Sigmoid colon (tissue), 7 donors: Measurements from ENCODE around the gene IGFBP7. TPM values are rescaled to one million over a fixed set of nuclear protein-coding genes. Genes with fewer than 3 reads are reported as not detected.
"Not testable (repeated sequence)": the region's sequence is repeated elsewhere in the genome, so short reads cannot be mapped to it uniquely, and the experiment has no call there.

Experiments
- DNase-seq: peaks from one replicate; pipeline ENCODE4 v3.0.0-alpha.2; 2019
- H3K27ac ChIP-seq, 4 donors: fragments of 200-600 bp; sonication (generic); one replicate each; pipeline ENCODE4 v1.5.1; 2016 to 2019; ENCODE audit warnings: mild to moderate bottlenecking in 1 of 4
- H3K27me3 ChIP-seq, 3 donors: fragments of 200-600 bp; sonication (generic); one replicate each; pipeline ENCODE4 v1.5.1; 2019; ENCODE audit warnings: mild to moderate bottlenecking in 1 of 3
- H3K36me3 ChIP-seq, 4 donors: fragments of 200-600 bp; sonication (generic); one replicate each; pipeline ENCODE4 v1.5.1; 2016 to 2019
- H3K4me1 ChIP-seq, 4 donors: fragments of 200-600 bp; sonication (generic); one replicate each; pipeline ENCODE4 v1.5.1; 2017 to 2019
- H3K4me3 ChIP-seq, 4 donors: fragments of 200-600 bp; sonication (generic); one replicate each; pipeline ENCODE4 v1.5.1; 2017 to 2019; ENCODE audit warnings: mild to moderate bottlenecking in 2 of 4, moderate library complexity in 1 of 4
- H3K9me3 ChIP-seq, 4 donors: fragments of 200-600 bp in 3 of 4; sonication (generic) in 3 of 4; one replicate each; pipeline versions ENCODE4 v1.5.1 to v1.6.1; 2013 to 2019
- CTCF ChIP-seq, 4 experiments: fragments of 450-650 bp in 3 of 4; fragments of 200-600 bp in 1 of 4; IDR thresholded peaks; one replicate each; pipeline ENCODE4 v1.5.1; 2016 to 2019; ENCODE audit warnings: antibody characterized with exemption in 4 of 4, mild to moderate bottlenecking in 3 of 4, moderate library complexity in 2 of 4
- EP300 ChIP-seq, 4 donors: sonication (generic); formaldehyde crosslinking; IDR thresholded peaks; one replicate each; pipeline ENCODE4 v1.6.1; 2017; ENCODE audit warnings: antibody characterized with exemption in 4 of 4
- POLR2A ChIP-seq, 2 donors: fragments of 450-650 bp; IDR thresholded peaks; one replicate each; pipeline ENCODE4 v1.6.1; 2016; ENCODE audit warnings: antibody characterized with exemption in 2 of 2, mild to moderate bottlenecking in 2 of 2, moderate library complexity in 2 of 2
- POLR2AphosphoS5 ChIP-seq, 4 donors: sonication (generic); formaldehyde crosslinking; IDR thresholded peaks; one replicate each; pipeline ENCODE4 v1.6.1; 2017; ENCODE audit warnings: antibody characterized with exemption in 4 of 4
- WGBS, 2 donors: extraction: QIAGEN DNeasy Blood & Tissue Kit; methylation state at CpG; one replicate each; pipeline ENCODE4 v1.1.7; 2013; 5-methylcytosine and 5-hydroxymethylcytosine counted together
- intact Hi-C: fragments of 100-400 bp; cut with DNase I; formaldehyde crosslinking; loops from one replicate; pipeline ENCODE4 v1.15.1; 2023
- polyA plus RNA-seq, 3 donors: library from polyadenylated mRNA; stranded (reverse); fragments of 200-250 nt; gene quantifications; one replicate each; pipeline ENCODE4 v1.2.3, GENCODE V29; 2013
- total RNA-seq, 4 donors: library from RNA; depleted of rRNA; stranded (reverse); fragments of >200 nt; gene quantifications; one replicate each; pipeline ENCODE4 v1.1.0, GENCODE V29; 2016
- donor health status: healthy with polysubstance abuse.
- donor health status: Bipolar disorder and iron deficiency.
- donor health status: healthy.

Gene IGFBP7
- total and polyA plus RNA-seq, 7 donors = 29.8 to 834 (median 474) TPM

- H3K27me3 ChIP-seq = no peaks in the 10 kb centered on the region
- peak overlapping the region; percentile 71 to 79 (median 72) for H3K27ac ChIP-seq
- no peak for DNase-seq
- H3K4me3 ChIP-seq = peak overlapping the region in 1 of 4 donors; percentile 3
- H3K4me1 ChIP-seq = peaks cover 0 to 59% (median 54%) of the 10 kb centered on the region in 4 donors
- H3K36me3 ChIP-seq = no peaks in the 10 kb centered on the region
- intact Hi-C loops = no loop called here
- no peaks in the 10 kb centered on the region for H3K9me3 ChIP-seq
- TF ChIP-seq POLR2A (IDR thresholded peaks at IDR 0.05) (no peak), POLR2AphosphoS5 (IDR thresholded peaks at IDR 0.05) (peak in 1 of 4 donors; percentile 3)
- 84 to 87% methylated on average over 5 of the region's 5 CpGs for WGBS, 2 donors
Measured at GRCh38 chr4:57065730-57066482, 44.3 kb downstream of the IGFBP7 start.

GRCh38 chr4:57064811-57065711 lies 45.1 kb downstream of the IGFBP7 start:
- Histone ChIP-seq H3K27ac (peak overlapping the region; percentile 71 to 79 (median 72)), H3K4me3 (peak overlapping the region in 1 of 4 donors; percentile 3), H3K27me3 (no peaks in the 10 kb centered on the region), H3K4me1 (peaks cover 0 to 66% (median 60%) of the 10 kb centered on the region in 4 donors), H3K36me3 (no peaks in the 10 kb centered on the region), H3K9me3 (no peaks in the 10 kb centered on the region)
- peak; percentile 87 for DNase-seq
- intact Hi-C loops = no loop called here
- WGBS, 2 donors = 71 to 80% methylated on average over 20 of the region's 20 CpGs
- no peak for TF ChIP-seq POLR2A (IDR thresholded peaks at IDR 0.05)
- no peak for TF ChIP-seq CTCF (IDR thresholded peaks at IDR 0.05)
- no peak for TF ChIP-seq EP300 (IDR thresholded peaks at IDR 0.05)
- TF ChIP-seq POLR2AphosphoS5 (IDR thresholded peaks at IDR 0.05) = peak in 2 of 4 donors; percentile 9 to 20

- no peak for DNase-seq
- TF ChIP-seq EP300 (IDR thresholded peaks at IDR 0.05) = no peak
- no peak for TF ChIP-seq CTCF (IDR thresholded peaks at IDR 0.05)
- no peak for TF ChIP-seq POLR2A (IDR thresholded peaks at IDR 0.05)
- TF ChIP-seq POLR2AphosphoS5 (IDR thresholded peaks at IDR 0.05) = no peak
- no peaks in the 10 kb centered on the region for H3K27me3 ChIP-seq
- no peaks in the 10 kb centered on the region for H3K9me3 ChIP-seq
- no peak overlapping the region for H3K4me3 ChIP-seq
- intact Hi-C loops = no loop called here
- WGBS, 2 donors = 58 to 71% methylated on average over 2 of the region's 2 CpGs
- peaks cover 0 to 72% (median 64%) of the 10 kb centered on the region in 4 donors for H3K4me1 ChIP-seq
- H3K27ac ChIP-seq = peak overlapping the region; percentile 71 to 79 (median 72)
- no peaks in the 10 kb centered on the region for H3K36me3 ChIP-seq
Measured at GRCh38 chr4:57064120-57064519, 46.1 kb downstream of the IGFBP7 start.

GRCh38 chr4:57063518-57063917 lies 46.7 kb downstream of the IGFBP7 start:
- WGBS, 2 donors = 47 to 85% methylated on average over 1 of the region's 1 CpG
- no peak for TF ChIP-seq POLR2A (IDR thresholded peaks at IDR 0.05)
- no peak for TF ChIP-seq EP300 (IDR thresholded peaks at IDR 0.05)
- TF ChIP-seq POLR2AphosphoS5 (IDR thresholded peaks at IDR 0.05) = no peak
- no peak for TF ChIP-seq CTCF (IDR thresholded peaks at IDR 0.05)
- no peaks in the 10 kb centered on the region for H3K9me3 ChIP-seq
- H3K4me3 ChIP-seq = no peak overlapping the region
- no peaks in the 10 kb centered on the region for H3K27me3 ChIP-seq
- no peaks in the 10 kb centered on the region for H3K36me3 ChIP-seq
- intact Hi-C loops = no loop called here
- H3K4me1 ChIP-seq = peaks cover 0 to 69% (median 63%) of the 10 kb centered on the region in 4 donors
- DNase-seq = no peak
- peak overlapping the region; percentile 7 to 79 (median 50) for H3K27ac ChIP-seq

GRCh38 chr4:57061395-57061794 lies 48.8 kb downstream of the IGFBP7 start:
- H3K9me3 ChIP-seq = no peaks in the 10 kb centered on the region
- intact Hi-C loops = no loop called here
- no peaks in the 10 kb centered on the region for H3K36me3 ChIP-seq
- H3K4me1 ChIP-seq = peaks cover 0 to 85% (median 82%) of the 10 kb centered on the region in 4 donors
- H3K4me3 ChIP-seq = no peak overlapping the region
- WGBS, 2 donors = 71 to 74% methylated on average over 5 of the region's 5 CpGs
- TF ChIP-seq CTCF (IDR thresholded peaks at IDR 0.05) (no peak), POLR2A (IDR thresholded peaks at IDR 0.05) (no peak), POLR2AphosphoS5 (IDR thresholded peaks at IDR 0.05) (no peak), EP300 (IDR thresholded peaks at IDR 0.05) (no peak)
- DNase-seq = no peak
- no peaks in the 10 kb centered on the region for H3K27me3 ChIP-seq
- peak overlapping the region in 3 of 4 donors; percentile 25 to 79 (median 72) for H3K27ac ChIP-seq

- H3K27me3 ChIP-seq, H3K4me3 ChIP-seq, DNase-seq, H3K36me3 ChIP-seq, intact Hi-C loops, H3K9me3 ChIP-seq: not testable (repeated sequence)
- 53 to 78% methylated on average over 6 of the region's 6 CpGs for WGBS, 2 donors
- peak overlapping the region in 3 of 4 donors; percentile 51 to 79 (median 72) for H3K27ac ChIP-seq
- H3K4me1 ChIP-seq = peaks cover 0 to 89% (median 83%) of the 10 kb centered on the region in 4 donors
Measured at GRCh38 chr4:57060717-57061067, 49.5 kb downstream of the IGFBP7 start.
